ENCODE measurements around the gene NACC2. TPM values are rescaled to one million over a fixed set of nuclear protein-coding genes. Genes with fewer than 3 reads are reported as not detected.

NACC2 gene
- total and polyA plus RNA-seq, 7 donors, result 8.5 to 33.5 (median 18.4) TPM

- no peaks in the 10 kb centered on the region for H3K27me3 ChIP-seq (ENCODE audit: insufficient read depth in 3 of 3, low read length in 2 of 3)
- peaks cover 4 to 36% of the 10 kb centered on the region in 2 donors for H3K36me3 ChIP-seq (ENCODE audit: insufficient read depth in 1 of 2, low read depth in 1 of 2)
- ATAC-seq (no peak), DNase-seq (no peak)
- no peak overlapping the region for H3K27ac ChIP-seq
- H3K9me3 ChIP-seq, result no peaks in the 10 kb centered on the region
- WGBS, 3 donors, result 86 to 92% (median 89%) methylated on average over 31 of the region's 31 CpGs
- intact Hi-C loops (cut with DNase I), result no loop called here
- H3K4me3 ChIP-seq, result no peak overlapping the region
- H3K4me1 ChIP-seq, result peaks cover 21% of the 10 kb centered on the region
- TF ChIP-seq, protein P1, sequence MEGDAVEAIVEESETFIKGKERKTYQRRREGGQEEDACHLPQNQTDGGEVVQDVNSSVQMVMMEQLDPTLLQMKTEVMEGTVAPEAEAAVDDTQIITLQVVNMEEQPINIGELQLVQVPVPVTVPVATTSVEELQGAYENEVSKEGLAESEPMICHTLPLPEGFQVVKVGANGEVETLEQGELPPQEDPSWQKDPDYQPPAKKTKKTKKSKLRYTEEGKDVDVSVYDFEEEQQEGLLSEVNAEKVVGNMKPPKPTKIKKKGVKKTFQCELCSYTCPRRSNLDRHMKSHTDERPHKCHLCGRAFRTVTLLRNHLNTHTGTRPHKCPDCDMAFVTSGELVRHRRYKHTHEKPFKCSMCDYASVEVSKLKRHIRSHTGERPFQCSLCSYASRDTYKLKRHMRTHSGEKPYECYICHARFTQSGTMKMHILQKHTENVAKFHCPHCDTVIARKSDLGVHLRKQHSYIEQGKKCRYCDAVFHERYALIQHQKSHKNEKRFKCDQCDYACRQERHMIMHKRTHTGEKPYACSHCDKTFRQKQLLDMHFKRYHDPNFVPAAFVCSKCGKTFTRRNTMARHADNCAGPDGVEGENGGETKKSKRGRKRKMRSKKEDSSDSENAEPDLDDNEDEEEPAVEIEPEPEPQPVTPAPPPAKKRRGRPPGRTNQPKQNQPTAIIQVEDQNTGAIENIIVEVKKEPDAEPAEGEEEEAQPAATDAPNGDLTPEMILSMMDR (IDR thresholded peaks at IDR 0.05), result no peak
Observed at GRCh38 chr9:136047076-136047774, 47.9 kb downstream of the NACC2 start.

DNA sequence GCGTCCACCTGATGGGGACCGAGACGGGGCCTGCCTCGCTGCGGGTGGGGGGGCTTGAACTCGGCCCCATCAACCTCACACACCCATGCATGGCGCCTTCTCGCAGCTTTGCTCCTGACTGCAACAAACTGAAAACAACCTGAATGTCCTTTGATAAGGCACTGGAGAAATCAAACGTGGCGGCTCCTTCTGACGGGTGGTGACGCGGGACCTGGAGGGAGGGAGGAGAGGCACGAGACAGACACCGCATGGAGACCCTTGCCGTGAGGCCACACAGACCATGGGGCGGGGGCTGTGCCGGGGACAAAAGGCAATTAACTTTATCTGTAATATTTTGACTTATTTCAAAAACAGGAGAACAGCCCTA, 48.6 kb downstream of the NACC2 start:
- H3K9me3 ChIP-seq, result no peaks in the 10 kb centered on the region
- peaks cover 18% of the 10 kb centered on the region for H3K4me1 ChIP-seq
- no peaks in the 10 kb centered on the region for H3K27me3 ChIP-seq (ENCODE audit: insufficient read depth in 3 of 3, low read length in 2 of 3)
- DNase-seq, result no peak
- no peak overlapping the region for H3K27ac ChIP-seq
- peaks cover 4 to 36% of the 10 kb centered on the region in 2 donors for H3K36me3 ChIP-seq (ENCODE audit: insufficient read depth in 1 of 2, low read depth in 1 of 2)
- no peak overlapping the region for H3K4me3 ChIP-seq
- intact Hi-C loops (cut with DNase I), result no loop called here
- WGBS, 3 donors, result 84 to 94% (median 86%) methylated on average over 16 to 18 of the region's 18 CpGs
- no peak for ATAC-seq
- TF ChIP-seq, protein P1 (IDR thresholded peaks at IDR 0.05), result no peak

DNA sequence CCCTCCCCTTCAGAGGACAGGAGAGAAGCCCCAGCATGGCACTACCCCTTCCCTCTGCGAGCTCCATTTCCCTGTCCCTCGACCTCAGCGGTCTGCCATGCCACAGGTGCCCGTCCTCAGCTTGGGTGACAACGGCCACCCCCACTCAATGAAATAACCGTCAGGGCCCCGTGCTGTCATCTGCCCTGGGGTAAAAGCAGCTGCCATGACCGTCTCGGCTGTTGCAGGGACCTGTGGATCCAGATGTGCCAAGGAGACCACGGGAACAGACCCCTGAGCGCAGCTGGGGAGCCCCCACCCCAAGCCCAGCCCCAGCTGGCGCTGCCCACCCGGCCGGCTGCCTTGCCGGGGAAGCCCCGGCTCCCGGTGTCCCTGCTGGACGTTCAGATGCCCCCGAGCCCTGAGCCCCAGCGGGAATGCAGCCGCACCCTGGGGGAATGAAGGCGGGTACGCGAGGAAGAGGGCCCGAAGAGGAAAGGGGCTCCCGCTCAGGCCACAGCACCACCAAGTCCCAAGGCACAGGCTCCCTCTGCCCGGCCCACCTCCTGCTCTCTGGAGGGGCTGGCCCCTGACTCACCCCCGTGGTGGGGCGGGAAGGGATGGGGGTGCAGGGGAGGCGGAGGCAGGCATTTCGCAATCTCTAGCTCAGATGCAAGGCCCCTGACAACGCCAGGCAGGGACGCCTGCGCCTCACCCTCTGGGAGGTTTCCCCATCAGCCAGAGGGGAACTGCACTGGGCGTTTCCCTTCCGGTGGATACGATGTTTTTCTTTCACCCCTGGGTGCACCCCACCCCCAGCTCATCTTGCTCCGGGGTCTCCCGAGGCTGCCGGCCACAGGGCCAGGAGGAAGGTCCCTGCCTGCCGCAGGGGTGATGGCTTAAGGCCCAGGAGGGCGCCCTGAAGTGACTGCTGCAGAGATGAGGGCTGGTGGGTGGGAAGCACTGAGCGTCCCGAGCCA, 49.2 kb downstream of the NACC2 start:
- Histone ChIP-seq H3K27ac (no peak overlapping the region), H3K9me3 (no peaks in the 10 kb centered on the region), H3K27me3 (ENCODE audit: insufficient read depth in 3 of 3, low read length in 2 of 3) (no peaks in the 10 kb centered on the region), H3K4me3 (no peak overlapping the region), H3K4me1 (peaks cover 14% of the 10 kb centered on the region), H3K36me3 (ENCODE audit: insufficient read depth in 1 of 2, low read depth in 1 of 2) (peaks cover 4 to 36% of the 10 kb centered on the region in 2 donors)
- peak in 1 of 2 donors; percentile 49 for DNase-seq
- 68 to 76% (median 73%) methylated on average over 41 to 44 of the region's 44 CpGs for WGBS, 3 donors
- TF ChIP-seq, protein P1 (IDR thresholded peaks at IDR 0.05), result no peak
- intact Hi-C loops (cut with DNase I), result no loop called here
- peak in 3 of 4 donors; percentile 7 to 31 (median 12) for ATAC-seq

DNA sequence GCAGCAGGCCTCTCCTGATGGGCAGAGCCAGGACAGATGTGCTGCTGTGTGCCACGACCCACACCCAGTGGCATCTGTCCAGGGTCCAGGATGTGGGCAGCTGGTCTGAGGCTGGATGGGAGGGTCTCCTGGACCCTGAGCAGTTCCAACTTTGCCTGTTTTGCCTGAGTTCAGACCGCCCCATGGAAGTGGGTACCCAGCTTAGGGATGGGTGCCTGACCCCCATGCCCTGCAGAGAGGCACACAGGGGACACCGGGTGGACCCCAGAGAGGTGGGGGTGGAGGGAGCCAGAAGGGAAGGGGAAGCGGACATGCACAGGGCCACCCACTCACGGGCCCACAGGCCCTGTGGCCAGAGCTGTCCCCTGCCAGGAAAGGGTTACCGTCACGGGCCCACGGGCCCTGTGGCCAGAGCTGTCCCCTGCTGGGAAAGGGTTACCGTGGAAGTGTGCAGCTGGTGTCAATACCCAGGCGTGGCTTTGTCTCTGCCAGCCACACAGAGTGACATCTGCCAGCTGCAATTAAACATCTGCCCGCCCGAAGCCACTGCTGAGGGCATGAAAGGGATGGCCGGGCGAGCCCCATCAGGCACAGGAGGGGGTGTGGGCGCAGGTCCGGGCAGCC, 50.0 kb downstream of the NACC2 start:
- Histone ChIP-seq H3K36me3 (ENCODE audit: insufficient read depth in 1 of 2, low read depth in 1 of 2) (peaks cover 4 to 34% of the 10 kb centered on the region in 2 donors), H3K4me3 (no peak overlapping the region), H3K4me1 (peaks cover 14% of the 10 kb centered on the region), H3K27me3 (ENCODE audit: insufficient read depth in 3 of 3, low read length in 2 of 3) (no peaks in the 10 kb centered on the region), H3K9me3 (no peaks in the 10 kb centered on the region), H3K27ac (no peak overlapping the region)
- 62 to 76% (median 65%) methylated on average over 16 of the region's 16 CpGs for WGBS, 3 donors
- TF ChIP-seq, protein P1 (IDR thresholded peaks at IDR 0.05), result no peak
- DNase-seq (no peak), ATAC-seq (peak in 2 of 4 donors; percentile 11 to 38)
- intact Hi-C loops (cut with DNase I), result loop anchor here in 1 of 2 donors (5.0 kb wide), 1 partner anchor 32 kb away; no protein-coding TSS in a partner anchor
